Cortex of kidney (tissue), 1 donor: Measurements from ENCODE around the gene AKNA.

Source experiments
- DNase-seq: peaks from one replicate; lab custom pipeline; 2025; lab: John Stamatoyannopoulos, UW

AKNA gene

DNA sequence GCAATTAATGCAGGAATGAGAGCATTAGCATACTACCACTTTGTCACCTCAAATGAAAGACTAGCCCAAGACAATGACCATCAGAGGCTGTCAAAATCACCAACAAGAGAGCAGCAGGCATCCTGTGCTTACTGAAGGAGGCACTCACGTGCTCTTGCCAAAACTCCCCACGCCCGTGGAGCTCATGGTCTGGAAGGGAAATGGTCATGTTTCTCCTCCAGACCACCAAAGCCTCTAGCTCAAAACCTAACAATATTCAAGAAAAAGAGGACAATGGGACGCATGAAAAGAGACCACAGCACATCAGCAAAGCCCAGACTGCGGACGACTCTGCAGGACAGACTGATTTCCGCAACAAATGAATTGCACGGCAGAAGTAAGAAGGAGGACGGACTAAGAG is 12.8 kb downstream of the AKNA start:
- DNase-seq, result no peak

DNA sequence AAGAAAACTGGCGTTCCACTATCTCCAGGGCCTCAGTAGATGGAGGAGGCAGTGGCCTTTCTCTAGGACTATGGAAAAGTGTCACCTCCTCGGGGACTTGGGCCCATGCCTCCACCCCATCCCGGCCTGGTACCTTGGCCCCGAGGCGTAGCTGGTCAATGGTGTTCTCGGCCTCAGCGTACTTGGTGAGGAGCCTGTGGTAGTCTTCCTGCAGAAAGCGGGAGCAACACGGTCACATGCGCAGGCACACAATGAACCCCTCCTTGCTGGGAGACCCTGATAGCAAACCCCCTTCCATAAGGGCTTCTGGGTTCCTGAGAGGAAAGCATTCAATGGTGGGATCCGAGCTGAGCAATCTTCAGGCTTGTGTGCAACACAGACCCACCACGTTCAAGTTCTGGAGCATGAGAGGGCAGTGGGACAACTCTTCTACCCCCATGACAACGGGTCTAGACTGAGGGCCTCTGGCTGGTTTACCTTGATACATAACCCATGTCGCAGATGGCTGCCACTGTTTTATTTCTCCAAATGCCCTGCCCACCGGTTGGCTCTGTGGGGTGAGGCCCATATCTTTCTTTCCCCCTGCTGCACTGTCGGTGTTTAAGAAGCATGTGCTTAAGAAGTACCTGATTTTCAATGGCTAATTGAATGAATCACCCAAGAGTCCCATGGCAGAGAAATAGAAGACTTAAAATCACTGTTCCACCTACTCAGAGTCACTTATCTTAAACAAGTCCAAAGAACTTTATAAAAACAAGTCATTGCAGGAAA is 13.6 kb downstream of the AKNA start:
- DNase-seq, result no peak

GRCh38 chr9:114372921-114373448 is 14.8 kb downstream of the AKNA start:
- DNase-seq, result no peak

DNA sequence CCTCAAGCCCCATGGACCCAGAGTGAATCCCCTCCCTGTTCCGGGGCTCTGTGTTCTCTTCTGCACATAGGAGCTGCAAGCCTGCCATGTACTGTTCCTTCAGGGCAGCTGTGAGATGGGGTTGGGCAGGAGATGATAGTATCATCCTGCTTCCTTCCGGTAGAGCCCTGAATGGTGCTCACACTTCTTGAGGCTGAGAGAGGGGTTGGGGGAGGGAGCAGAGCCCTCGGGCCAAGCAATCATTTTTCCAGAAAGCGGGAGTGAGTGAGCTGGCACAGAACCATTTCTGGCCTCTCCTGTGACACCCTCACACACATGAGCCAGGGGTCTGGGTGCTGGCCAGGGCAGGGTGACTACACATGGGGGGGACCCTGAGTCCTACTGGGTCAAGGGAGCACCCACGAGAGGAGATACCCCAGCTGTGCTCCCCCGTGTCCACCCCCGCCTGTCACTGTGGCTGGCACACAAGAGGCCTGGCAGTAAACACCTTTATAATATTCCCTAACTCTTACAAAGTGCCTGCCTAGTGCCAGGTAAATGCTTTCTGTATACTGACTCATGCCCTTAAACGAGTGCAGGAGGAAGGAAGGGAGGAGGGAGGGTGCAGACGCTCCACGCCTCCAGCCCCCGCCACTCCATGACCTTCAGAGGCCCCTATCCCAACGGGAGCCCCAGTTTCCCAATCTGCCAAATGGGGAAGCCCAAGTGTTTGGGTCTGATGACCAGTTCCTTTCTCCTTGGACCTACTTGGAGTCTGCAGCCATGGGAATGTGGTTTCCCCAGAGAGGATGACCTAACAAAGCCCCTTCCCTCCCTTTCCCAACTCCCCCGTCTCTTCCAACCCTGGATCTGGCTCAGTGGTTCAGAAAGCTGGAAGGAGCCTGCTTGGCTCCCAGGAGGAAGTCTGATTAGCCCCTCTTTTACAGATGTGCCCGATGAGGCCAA is 15.5 kb downstream of the AKNA start:
- no peak for DNase-seq

- DNase-seq, result no peak
Observed at GRCh38 chr9:114371343-114371944, 16.3 kb downstream of the AKNA start.

DNA sequence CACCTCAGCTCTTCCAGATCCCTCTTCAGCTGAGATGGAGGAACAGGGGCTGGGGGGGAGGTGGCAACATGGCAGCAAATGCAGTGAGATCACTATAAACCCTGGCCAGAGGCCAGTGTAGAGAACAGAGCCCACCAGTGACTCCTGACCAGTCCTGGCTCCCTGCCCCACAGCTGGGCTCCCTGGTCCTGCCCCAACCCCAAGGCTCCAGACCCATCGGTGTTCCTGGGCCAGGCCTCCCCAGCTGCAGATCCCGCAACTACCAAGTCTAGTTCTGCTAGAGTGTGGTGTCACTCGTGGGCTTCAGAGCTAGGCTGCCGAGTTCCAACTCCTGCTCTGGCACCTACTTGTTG is 16.8 kb downstream of the AKNA start:
- no peak for DNase-seq

DNA sequence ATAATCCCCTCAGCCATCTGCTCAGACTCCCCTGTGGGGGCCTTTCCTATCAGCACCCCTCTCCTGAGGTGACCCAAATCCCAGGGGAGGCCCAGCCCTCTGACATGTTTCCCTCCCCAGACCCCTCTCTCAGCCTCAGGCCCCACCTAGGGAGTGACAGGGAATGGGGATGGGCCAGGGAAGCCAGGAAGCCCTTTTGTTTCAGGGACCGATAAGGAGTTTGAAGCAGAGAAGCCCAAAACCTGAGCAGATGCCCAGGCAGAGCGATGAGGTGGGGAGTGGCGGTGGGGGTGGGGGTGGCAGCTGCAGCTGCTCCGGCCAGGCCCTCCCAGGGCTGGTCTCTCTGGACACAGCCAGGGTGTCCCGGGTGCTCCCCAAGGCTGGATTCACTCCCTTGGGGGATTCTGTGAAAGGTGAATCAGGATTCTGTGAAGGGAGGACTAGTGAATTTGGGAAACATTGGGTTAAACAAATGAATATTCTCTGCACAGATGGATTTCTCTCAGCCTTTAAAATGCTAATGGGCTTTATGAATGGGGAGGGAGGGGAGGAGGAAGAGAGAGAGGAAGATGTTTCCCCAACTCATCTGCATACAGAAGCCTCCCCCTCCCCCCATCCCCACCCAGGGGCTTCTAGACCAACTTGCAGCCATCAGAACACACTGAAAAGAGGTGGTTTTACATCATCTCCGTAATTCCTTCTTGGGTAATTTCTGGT is 17.4 kb downstream of the AKNA start:
- DNase-seq, result no peak

GRCh38 chr9:114369216-114370130 is 18.3 kb downstream of the AKNA start:
- no peak for DNase-seq

- DNase-seq, result no peak
Observed at GRCh38 chr9:114367772-114368569, 19.8 kb downstream of the AKNA start.

- DNase-seq, result no peak
Observed at GRCh38 chr9:114367366-114367765, 20.4 kb downstream of the AKNA start.

DNA sequence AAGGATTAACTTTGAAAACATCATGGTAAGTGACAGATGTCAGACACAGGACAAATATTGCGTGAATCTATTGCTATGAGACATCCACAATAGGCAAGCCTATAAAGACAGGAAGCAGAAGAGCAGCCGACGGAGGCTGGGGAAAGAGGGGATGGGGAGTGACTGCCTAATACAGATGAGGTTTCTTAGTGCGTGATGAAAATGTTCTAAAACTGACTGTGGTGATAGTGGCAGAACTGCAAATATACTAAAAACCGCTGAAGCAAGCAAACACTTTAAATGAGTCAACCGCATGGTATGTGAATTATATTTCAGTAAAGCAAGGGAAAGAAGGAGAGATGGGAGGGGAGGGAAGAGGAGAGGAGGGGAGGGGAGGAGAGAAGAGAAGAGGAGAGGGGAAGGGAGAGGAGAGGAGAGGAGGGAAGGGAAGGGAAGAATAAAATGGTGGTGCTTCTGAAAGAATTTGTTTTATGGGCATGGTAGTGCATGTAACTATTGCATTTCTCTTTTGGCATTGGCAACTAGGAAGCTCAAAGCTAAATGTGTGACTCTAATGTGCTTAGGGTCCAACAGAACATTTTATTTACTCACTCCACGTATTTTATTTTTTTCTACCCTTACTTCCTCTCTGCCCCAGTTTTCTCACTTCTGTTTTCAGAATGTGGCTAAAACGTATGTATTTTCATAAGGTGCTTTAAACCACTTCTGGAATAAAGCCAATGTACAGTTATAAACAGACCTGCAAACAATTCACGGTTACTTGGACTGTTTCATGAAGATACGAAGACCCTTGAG is 21.3 kb downstream of the AKNA start:
- no peak for DNase-seq

GRCh38 chr9:114365194-114365593 is 22.6 kb downstream of the AKNA start:
- no peak for DNase-seq

DNA sequence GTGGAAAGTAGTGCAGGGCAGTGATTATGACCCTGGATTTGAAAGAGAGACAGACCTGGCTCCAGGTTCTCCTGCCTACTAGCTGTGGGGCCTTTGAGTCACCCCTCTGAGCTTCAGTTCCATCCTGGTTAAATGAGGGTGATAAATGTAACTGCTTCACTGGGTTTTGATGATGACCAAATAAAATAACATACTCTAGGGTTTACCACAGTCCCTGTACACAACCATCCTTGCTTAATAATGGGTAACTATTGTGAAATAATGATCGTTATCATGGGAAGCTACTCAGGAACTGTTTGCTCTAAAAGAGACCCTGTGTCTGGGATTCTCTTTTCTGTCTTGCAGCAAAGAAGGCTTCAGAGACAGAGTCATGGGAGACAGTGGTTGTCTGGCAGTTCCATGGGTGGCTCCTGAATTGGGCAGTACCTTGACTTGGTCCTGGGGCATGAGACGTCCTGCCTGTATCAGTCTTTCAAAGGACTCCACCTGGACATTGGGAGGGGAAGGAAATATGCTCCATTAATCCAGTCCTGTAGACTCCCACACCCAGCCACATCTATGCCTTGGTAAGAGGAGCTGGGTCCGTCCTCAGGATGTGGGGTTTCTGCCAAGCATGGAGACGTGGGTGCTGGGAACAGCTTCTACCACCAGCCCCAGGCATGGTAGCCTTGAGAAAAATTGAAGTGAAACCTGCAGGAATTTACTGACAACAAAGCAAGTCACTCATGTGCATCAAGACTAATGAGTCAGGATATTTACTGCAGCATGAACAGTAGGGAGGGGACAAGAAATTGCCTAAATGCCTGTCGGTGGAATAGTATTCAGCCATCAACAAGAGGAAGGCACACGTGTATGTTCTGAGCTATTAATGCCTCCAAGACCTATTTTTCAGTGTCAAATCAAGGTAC is 23.4 kb downstream of the AKNA start:
- DNase-seq, result no peak

GRCh38 chr9:114363424-114363823 is 24.4 kb downstream of the AKNA start:
- DNase-seq, result no peak

DNA sequence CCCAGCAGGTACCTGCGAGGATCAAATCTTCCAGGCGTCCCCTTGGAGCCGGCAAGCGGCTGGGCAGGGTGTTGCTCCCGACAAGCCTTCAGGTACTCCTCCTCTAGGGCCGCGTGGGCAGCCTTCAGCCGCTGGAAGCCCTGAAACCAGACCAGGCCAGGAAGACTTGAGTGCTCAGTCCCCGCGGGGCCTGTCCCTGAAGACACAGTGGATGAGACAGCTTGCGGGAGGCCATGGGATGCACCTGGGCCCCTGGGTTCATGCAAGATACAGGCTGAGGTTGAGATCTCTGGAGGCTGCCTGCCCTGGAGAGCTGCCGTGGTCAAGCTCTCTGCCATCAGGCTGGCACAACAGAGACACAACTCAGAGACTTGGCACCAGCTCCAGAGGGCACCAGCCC is 25.4 kb downstream of the AKNA start:
- no peak for DNase-seq

DNA sequence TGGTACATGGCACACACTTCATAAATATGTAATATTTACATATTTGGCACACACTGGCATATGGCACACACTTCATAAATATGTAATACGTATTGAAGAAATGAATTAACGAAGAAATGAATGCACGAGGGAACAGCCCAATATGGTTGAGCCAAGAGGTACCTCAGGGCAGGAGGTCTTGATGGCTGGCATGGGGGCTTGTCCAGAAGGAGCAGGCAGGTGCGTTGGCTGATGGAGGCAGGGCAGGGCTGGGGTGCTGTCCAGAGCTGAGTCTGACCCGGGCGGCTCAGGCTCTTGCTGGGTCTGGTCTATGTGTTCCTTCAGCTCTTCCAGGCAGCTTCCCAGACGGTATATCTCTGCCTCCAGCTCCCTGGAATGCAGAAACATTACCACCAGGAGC is 26.2 kb downstream of the AKNA start:
- no peak for DNase-seq

- no peak for DNase-seq
Observed at GRCh38 chr9:114359801-114360200, 28.0 kb downstream of the AKNA start.

GRCh38 chr9:114357911-114358328 is 29.9 kb downstream of the AKNA start:
- no peak for DNase-seq
